Liver (tissue), 9 donors: ENCODE results near the gene PARP15. TPM values are rescaled to one million over a fixed set of nuclear protein-coding genes. Genes with fewer than 3 reads are reported as not detected.

Source experiments
- DNase-seq: peaks from one replicate; pipeline ENCODE4 v3.0.0-alpha.2; 2017; ENCODE audit warnings: low spot score
- H3K27ac ChIP-seq, 2 donors: one replicate each; pipeline ENCODE4 v1.7.0; 2013; ENCODE audit warnings: inconsistent platforms in 2 of 2, low read length in 2 of 2, control low read depth in 1 of 2, low read depth in 1 of 2, mild to moderate bottlenecking in 1 of 2
- H3K27me3 ChIP-seq, 4 donors: one replicate each; pipeline versions ENCODE4 v1.6.1 to v1.7.0; 2013; ENCODE audit warnings: low read length in 3 of 4, inconsistent platforms in 1 of 4, mild to moderate bottlenecking in 1 of 4, moderate library complexity in 1 of 4; ENCODE audit not compliant: control insufficient read depth in 4 of 4, insufficient read depth in 4 of 4
- H3K36me3 ChIP-seq, 4 donors: one replicate each; pipeline versions ENCODE4 v1.6.1 to v1.7.0; 2013; ENCODE audit warnings: low read length in 3 of 4, mild to moderate bottlenecking in 3 of 4, low read depth in 1 of 4, moderate library complexity in 1 of 4; ENCODE audit not compliant: control insufficient read depth in 4 of 4, insufficient read depth in 3 of 4
- H3K4me1 ChIP-seq, 4 donors: one replicate each; pipeline versions ENCODE4 v1.6.1 to v1.7.0; 2013; ENCODE audit warnings: low read length in 3 of 4, mild to moderate bottlenecking in 3 of 4, moderate library complexity in 1 of 4; ENCODE audit not compliant: control insufficient read depth in 4 of 4, insufficient read depth in 4 of 4
- H3K4me3 ChIP-seq, 3 donors: one replicate each; pipeline versions ENCODE4 v1.6.1 to v1.7.0; 2013; ENCODE audit warnings: low read length in 3 of 3, control low read depth in 1 of 3, low read depth in 1 of 3, mild to moderate bottlenecking in 1 of 3
- H3K9ac ChIP-seq, 2 donors: one replicate each; pipeline ENCODE4 v1.7.0; 2013; ENCODE audit warnings: low read length in 2 of 2, mild to moderate bottlenecking in 2 of 2, moderate library complexity in 2 of 2, control low read depth in 1 of 2, low read depth in 1 of 2
- H3K9me3 ChIP-seq, 4 donors: one replicate each; pipeline versions ENCODE4 v1.6.1 to v1.7.0; 2013; ENCODE audit warnings: low read length in 3 of 4; ENCODE audit not compliant: control insufficient read depth in 4 of 4
- EGR1 ChIP-seq, 2 donors: IDR thresholded peaks; 2 replicates each; pipeline ENCODE4 v1.6.1; 2016 to 2018; ENCODE audit warnings: antibody characterized with exemption in 2 of 2, low read depth in 2 of 2
- FOXA1 ChIP-seq: IDR thresholded peaks from 2 replicates; pipeline ENCODE4 v1.6.1; 2016; ENCODE audit warnings: antibody characterized with exemption
- FOXA2 ChIP-seq: IDR thresholded peaks from 2 replicates; pipeline ENCODE4 v1.6.1; 2016; ENCODE audit warnings: antibody characterized with exemption
- HNF4A ChIP-seq, 2 donors: conservative IDR thresholded peaks; 2 replicates each; pipeline ENCODE4 v1.6.1; 2016; ENCODE audit warnings: antibody characterized with exemption in 2 of 2, mild to moderate bottlenecking in 2 of 2
- HNF4G ChIP-seq: IDR thresholded peaks from 2 replicates; pipeline ENCODE4 v1.6.1; 2016; ENCODE audit warnings: antibody characterized with exemption
- JUND ChIP-seq, 2 donors: IDR thresholded peaks; 2 replicates each; pipeline ENCODE4 v1.6.1; 2016; ENCODE audit warnings: antibody characterized with exemption in 2 of 2
- RXRA ChIP-seq, 2 donors: IDR thresholded peaks; 2 replicates each; pipeline ENCODE4 v1.6.1; 2017 to 2018; ENCODE audit warnings: antibody characterized with exemption in 2 of 2, mild to moderate bottlenecking in 1 of 2
- TAF1 ChIP-seq: conservative IDR thresholded peaks from 2 replicates; pipeline ENCODE4 v1.6.1; 2016; ENCODE audit warnings: antibody characterized with exemption, mild to moderate bottlenecking
- YY1 ChIP-seq: IDR thresholded peaks from 2 replicates; pipeline ENCODE4 v1.6.1; 2016; ENCODE audit warnings: antibody characterized with exemption, mild to moderate bottlenecking
- WGBS: extraction: QIAGEN DNeasy Blood & Tissue Kit; methylation state at CpG from one replicate; pipeline ENCODE4 v1.1.7; 2013; 5-methylcytosine and 5-hydroxymethylcytosine counted together
- polyA plus RNA-seq, 2 donors: library from polyadenylated mRNA; stranded (reverse) in 1 of 2; unstranded in 1 of 2; fragments of 200-250 nt in 1 of 2; fragments of >200 nt in 1 of 2; fragmentation: Nextera tagmentation in 1 of 2; extraction: Ambion mirVana in 1 of 2; gene quantifications; one replicate each; pipeline versions ENCODE4 v1.2.1 to v1.2.3, GENCODE V29; 2013 to 2015
- total RNA-seq, 2 donors: library from RNA; depleted of rRNA; stranded (reverse); fragments of >200 nt; gene quantifications; one replicate each; pipeline ENCODE4 v1.2.3, GENCODE V29; 2014
- TF ChIP-seq, protein P1 (sequence below): IDR thresholded peaks from 2 replicates; pipeline ENCODE4 v1.6.1; 2016; ENCODE audit warnings: antibody characterized with exemption
- TF ChIP-seq, protein P2 (sequence below): IDR thresholded peaks from 2 replicates; pipeline ENCODE4 v1.6.1; 2016; ENCODE audit warnings: antibody characterized with exemption
- TF ChIP-seq, protein P3 (sequence below): IDR thresholded peaks from 2 replicates; pipeline ENCODE4 v1.6.1; 2016; ENCODE audit warnings: antibody characterized with exemption, mild to moderate bottlenecking
- TF ChIP-seq, protein P4 (sequence below): fragments of 150-350 bp; IDR thresholded peaks from 2 replicates; pipeline ENCODE4 v1.5.1; 2017; ENCODE audit warnings: improper control_type of control experiment, low read depth, low read length; ENCODE audit not compliant: missing input control
- donor health status: healthy.
- donor health status: healthy.
- donor health status: healthy.
- donor health status: healthy.
- donor health status: healthy.

The PARP15 gene
- total and polyA plus RNA-seq, 4 donors = 0.28 to 3.3 (median 2.5) TPM

DNA sequence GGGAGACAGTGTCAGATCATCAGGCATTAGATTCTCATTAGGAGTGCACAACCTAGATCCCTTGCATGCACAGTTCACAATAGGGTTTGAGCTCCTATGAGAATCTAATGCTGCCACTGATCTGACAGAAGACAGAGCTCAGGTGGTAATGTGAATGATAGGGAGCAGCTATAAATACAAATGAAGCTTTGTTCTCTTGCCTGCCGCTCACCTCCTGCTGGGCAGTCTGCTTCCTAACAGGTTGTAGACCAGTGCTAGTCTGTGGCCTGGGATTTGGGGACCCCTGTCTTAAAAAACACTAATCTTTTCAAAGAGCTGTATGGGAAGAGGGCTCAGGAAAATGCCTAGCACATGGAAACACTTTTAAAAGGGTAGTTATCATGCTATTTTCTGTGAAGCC is 52.3 kb downstream of the PARP15 start:
- H3K27me3 ChIP-seq = no peaks in the 10 kb centered on the region
- WGBS = 97% methylated on average over 1 of the region's 1 CpG
- no peak overlapping the region for H3K27ac ChIP-seq
- H3K9me3 ChIP-seq = no peaks in the 10 kb centered on the region
- no peak for DNase-seq
- H3K4me1 ChIP-seq = no peaks in the 10 kb centered on the region
- H3K36me3 ChIP-seq = peaks cover 0 to 3% (median 0%) of the 10 kb centered on the region in 4 donors
- TF ChIP-seq YY1 = no peak
- no peak for TF ChIP-seq HNF4G
- TF ChIP-seq RXRA (IDR thresholded peaks at IDR 0.05) = no peak
- TF ChIP-seq FOXA2 = no peak
- TF ChIP-seq FOXA1 = no peak
- TF ChIP-seq, protein P1, sequence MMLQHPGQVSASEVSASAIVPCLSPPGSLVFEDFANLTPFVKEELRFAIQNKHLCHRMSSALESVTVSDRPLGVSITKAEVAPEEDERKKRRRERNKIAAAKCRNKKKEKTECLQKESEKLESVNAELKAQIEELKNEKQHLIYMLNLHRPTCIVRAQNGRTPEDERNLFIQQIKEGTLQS = no peak
- H3K4me3 ChIP-seq = no peak overlapping the region
- H3K9ac ChIP-seq = no peak overlapping the region

DNA sequence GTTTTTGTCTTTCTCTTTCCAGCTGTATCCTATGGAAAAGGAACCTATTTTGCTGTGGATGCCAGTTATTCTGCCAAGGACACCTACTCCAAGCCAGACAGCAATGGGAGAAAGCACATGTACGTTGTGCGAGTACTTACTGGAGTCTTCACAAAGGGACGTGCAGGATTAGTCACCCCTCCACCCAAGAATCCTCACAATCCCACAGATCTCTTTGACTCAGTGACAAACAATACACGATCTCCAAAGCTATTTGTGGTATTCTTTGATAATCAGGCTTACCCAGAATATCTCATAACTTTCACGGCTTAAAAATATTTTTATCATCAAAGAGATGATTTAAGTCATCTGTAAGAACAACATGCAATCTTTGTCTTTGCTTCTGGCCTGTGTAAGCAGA is 58.3 kb downstream of the PARP15 start:
- 89% methylated on average over 5 of the region's 5 CpGs for WGBS
- TF ChIP-seq YY1 = no peak
- no peak for TF ChIP-seq HNF4A (conservative IDR thresholded peaks at IDR 0.05)
- TF ChIP-seq JUND (IDR thresholded peaks at IDR 0.05) = no peak
- TF ChIP-seq, protein P2, sequence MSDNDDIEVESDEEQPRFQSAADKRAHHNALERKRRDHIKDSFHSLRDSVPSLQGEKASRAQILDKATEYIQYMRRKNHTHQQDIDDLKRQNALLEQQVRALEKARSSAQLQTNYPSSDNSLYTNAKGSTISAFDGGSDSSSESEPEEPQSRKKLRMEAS = no peak
- TF ChIP-seq RXRA (IDR thresholded peaks at IDR 0.05) = no peak
- TF ChIP-seq, protein P3, sequence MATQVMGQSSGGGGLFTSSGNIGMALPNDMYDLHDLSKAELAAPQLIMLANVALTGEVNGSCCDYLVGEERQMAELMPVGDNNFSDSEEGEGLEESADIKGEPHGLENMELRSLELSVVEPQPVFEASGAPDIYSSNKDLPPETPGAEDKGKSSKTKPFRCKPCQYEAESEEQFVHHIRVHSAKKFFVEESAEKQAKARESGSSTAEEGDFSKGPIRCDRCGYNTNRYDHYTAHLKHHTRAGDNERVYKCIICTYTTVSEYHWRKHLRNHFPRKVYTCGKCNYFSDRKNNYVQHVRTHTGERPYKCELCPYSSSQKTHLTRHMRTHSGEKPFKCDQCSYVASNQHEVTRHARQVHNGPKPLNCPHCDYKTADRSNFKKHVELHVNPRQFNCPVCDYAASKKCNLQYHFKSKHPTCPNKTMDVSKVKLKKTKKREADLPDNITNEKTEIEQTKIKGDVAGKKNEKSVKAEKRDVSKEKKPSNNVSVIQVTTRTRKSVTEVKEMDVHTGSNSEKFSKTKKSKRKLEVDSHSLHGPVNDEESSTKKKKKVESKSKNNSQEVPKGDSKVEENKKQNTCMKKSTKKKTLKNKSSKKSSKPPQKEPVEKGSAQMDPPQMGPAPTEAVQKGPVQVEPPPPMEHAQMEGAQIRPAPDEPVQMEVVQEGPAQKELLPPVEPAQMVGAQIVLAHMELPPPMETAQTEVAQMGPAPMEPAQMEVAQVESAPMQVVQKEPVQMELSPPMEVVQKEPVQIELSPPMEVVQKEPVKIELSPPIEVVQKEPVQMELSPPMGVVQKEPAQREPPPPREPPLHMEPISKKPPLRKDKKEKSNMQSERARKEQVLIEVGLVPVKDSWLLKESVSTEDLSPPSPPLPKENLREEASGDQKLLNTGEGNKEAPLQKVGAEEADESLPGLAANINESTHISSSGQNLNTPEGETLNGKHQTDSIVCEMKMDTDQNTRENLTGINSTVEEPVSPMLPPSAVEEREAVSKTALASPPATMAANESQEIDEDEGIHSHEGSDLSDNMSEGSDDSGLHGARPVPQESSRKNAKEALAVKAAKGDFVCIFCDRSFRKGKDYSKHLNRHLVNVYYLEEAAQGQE = no peak
- TF ChIP-seq, protein P4, sequence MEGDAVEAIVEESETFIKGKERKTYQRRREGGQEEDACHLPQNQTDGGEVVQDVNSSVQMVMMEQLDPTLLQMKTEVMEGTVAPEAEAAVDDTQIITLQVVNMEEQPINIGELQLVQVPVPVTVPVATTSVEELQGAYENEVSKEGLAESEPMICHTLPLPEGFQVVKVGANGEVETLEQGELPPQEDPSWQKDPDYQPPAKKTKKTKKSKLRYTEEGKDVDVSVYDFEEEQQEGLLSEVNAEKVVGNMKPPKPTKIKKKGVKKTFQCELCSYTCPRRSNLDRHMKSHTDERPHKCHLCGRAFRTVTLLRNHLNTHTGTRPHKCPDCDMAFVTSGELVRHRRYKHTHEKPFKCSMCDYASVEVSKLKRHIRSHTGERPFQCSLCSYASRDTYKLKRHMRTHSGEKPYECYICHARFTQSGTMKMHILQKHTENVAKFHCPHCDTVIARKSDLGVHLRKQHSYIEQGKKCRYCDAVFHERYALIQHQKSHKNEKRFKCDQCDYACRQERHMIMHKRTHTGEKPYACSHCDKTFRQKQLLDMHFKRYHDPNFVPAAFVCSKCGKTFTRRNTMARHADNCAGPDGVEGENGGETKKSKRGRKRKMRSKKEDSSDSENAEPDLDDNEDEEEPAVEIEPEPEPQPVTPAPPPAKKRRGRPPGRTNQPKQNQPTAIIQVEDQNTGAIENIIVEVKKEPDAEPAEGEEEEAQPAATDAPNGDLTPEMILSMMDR = no peak
- TF ChIP-seq, protein P1 = no peak
- H3K9ac ChIP-seq = no peak overlapping the region
- H3K27me3 ChIP-seq = no peaks in the 10 kb centered on the region
- no peak overlapping the region for H3K4me3 ChIP-seq
- peaks cover 0 to under 1% (median 0%) of the 10 kb centered on the region in 4 donors for H3K4me1 ChIP-seq
- no peak for DNase-seq
- no peaks in the 10 kb centered on the region for H3K9me3 ChIP-seq
- H3K36me3 ChIP-seq = peaks cover 0 to 14% (median 4%) of the 10 kb centered on the region in 4 donors
- no peak overlapping the region for H3K27ac ChIP-seq

DNA sequence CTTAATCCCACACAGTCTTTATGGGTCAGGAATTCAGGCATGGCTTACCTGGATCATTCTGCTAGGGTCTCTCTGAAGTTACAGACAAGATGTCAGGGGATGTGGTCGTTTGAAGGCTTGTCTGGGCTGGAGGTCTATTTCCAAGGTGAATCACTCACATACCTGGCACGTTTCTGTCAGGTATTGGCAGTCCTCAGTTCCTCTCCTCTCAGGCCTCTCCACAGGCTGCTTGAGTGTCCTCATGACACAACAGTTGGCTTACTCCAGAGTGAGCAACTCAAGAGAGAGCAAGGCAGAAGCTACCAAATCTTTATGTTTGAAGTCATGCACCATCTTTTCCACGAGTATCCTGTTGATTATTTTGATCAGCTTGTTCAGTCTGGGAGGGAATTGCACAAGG is 59.2 kb downstream of the PARP15 start:
- Histone ChIP-seq H3K36me3 (peaks cover 0 to 14% (median 4%) of the 10 kb centered on the region in 4 donors), H3K4me3 (no peak overlapping the region), H3K9ac (no peak overlapping the region), H3K9me3 (no peaks in the 10 kb centered on the region), H3K27ac (no peak overlapping the region), H3K4me1 (peaks cover 0 to 2% (median 0%) of the 10 kb centered on the region in 4 donors), H3K27me3 (no peaks in the 10 kb centered on the region)
- no peak for DNase-seq
- 79% methylated on average over 3 of the region's 3 CpGs for WGBS
- TF ChIP-seq FOXA2 (no peak), TAF1 (no peak), EGR1 (IDR thresholded peaks at IDR 0.05; ENCODE audit: low read depth in 2 of 2) (no peak), JUND (IDR thresholded peaks at IDR 0.05) (no peak)
- TF ChIP-seq, protein P3 = no peak
- TF ChIP-seq, protein P4 = no peak
